Aortic smooth muscle cell (primary cell): ENCODE data around the gene MCUB. TPM values are rescaled to one million over a fixed set of nuclear protein-coding genes. Genes with fewer than 3 reads are reported as not detected.

Experiments used
- total RNA-seq: library from RNA; depleted of rRNA; stranded (reverse); fragments of >200 nt; gene quantifications from 2 replicates; pipeline ENCODE4 v1.2.3, GENCODE V29; 2014

MCUB gene, protein sequence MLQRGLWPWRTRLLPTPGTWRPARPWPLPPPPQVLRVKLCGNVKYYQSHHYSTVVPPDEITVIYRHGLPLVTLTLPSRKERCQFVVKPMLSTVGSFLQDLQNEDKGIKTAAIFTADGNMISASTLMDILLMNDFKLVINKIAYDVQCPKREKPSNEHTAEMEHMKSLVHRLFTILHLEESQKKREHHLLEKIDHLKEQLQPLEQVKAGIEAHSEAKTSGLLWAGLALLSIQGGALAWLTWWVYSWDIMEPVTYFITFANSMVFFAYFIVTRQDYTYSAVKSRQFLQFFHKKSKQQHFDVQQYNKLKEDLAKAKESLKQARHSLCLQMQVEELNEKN
- 18.2 and 21.1 TPM in 2 replicates for total RNA-seq

GRCh38 chr4:109559983-109560686 lies at the start of gene MCUB:
Gene MCUB (plus strand): TSS chr4:109560246. CDS start chr4:109560338, 92 bp downstream.

DNA sequence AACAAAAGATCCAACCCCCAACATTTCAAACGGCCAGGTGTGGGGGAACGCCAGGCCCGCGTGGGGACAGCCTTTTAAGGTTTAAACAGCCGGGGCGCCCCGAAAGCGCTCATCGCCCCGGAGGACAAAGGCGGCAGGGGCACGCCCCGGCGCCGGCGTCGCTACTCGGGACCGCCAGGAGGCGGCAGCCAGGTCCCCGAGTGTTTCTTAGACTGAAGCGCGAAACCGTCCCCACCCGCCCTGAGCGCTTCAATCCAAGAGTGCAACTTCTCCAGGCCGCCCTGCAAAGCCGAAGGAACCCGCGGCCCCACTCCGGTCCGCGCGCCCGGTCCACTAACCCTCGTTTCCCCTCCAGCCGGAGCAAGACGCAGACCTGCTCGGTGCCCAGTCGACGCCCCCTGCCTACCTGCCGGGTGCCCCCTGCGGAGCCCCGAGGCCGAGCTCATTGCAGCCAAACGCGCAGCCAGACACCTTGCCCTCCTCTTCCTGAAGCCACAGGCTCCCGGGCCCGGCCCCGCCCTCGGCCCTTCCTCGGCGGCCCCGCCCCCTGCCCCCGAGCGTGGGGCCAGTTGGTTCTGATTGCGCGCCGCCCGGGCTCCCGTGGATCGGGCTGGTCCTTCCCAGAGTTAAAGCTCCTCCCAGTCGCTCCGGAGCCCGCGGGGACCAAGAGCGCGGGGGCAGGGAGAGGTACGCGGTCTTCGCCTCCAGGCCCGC lies 143.1 kb downstream of the MCUB start, which contains the start of gene CASP6:
CASP6 (minus strand) TSS at position 496 of the 714 bp plus-strand sequence; CDS start at position 446, 50 bp downstream.

DNA sequence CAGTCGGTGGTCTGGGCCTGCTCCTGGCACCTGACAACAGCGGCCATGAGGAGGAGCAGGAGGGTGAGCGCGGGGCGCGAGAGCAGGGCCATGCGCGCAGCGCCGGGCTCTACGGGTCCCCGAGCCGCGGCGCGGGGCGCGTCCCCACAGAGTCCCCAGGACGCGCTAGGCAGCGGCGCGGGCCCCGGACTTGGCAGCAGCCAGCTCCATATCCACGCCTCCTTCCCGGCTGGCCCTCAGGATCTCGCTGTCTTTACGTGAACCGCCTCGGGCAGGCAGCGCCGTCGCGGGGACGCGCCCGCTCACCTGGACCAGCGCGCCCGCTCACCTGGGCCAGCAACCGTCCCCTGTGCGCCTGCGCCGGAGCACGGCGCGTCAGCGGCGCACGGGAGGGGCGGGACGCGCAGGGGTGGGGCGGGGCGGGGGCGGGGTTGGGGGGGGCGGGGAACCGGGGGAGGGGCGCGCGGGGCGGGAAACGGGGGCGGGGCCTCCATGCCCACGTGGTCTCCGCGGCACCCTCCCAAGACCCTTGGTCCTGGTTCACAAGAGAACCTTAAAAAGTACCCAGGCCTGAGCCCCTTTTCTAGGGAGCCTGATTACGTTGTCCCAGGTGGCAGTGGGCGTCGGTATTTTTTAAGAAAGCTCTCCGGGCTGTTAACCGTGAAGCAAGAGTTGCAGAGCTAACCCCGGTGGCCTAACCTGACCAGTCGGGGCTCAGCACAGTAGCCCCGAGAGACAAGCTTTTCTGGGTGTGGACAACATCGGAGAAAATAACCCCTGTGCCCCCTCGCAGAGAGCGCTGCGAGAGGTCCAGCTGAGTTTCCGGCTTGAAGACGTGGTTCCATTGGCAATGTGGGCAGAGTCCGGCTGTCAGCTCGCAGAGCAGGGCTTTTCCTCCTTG lies 169.9 kb downstream of the MCUB start, which contains the start of gene PLA2G12A:
PLA2G12A (minus strand) TSS at position 353 of the 901 bp plus-strand sequence; CDS start at position 92, 261 bp downstream.

Other genes with a start within 250 kb of the MCUB start
- gene SEC24B, start 126.4 kb upstream of the MCUB start, total RNA-seq: 10.6 and 15.5 TPM in 2 replicates
- 23.9 and 27.2 TPM in 2 replicates for gene CASP6, start 143.2 kb downstream of the MCUB start, total RNA-seq
- gene PLA2G12A, start 169.8 kb downstream of the MCUB start, total RNA-seq: 67.6 and 102 TPM in 2 replicates
- 5.2 and 9.3 TPM in 2 replicates for gene CFI, start 241.8 kb downstream of the MCUB start, total RNA-seq